ENCODE measurements around the gene CLASP2.
"Not testable (repeated sequence)": the region's sequence is repeated elsewhere in the genome, so short reads cannot be mapped to it uniquely, and the experiment has no call there.

Gene CLASP2

GRCh38 chr3:33687406-33688010 lies 30.5 kb downstream of the CLASP2 start:
- DNase-seq (ENCODE audit: low read depth in 2 of 2) = no peak

- no peak for DNase-seq (ENCODE audit: low read depth in 2 of 2)
Observed at GRCh38 chr3:33682770-33683169, 35.3 kb downstream of the CLASP2 start.

- DNase-seq (ENCODE audit: low read depth in 2 of 2) = no peak
Observed at GRCh38 chr3:33681667-33682066, 36.4 kb downstream of the CLASP2 start.

- no peak for DNase-seq (ENCODE audit: low read depth in 2 of 2)
Observed at GRCh38 chr3:33678073-33678472, 40.0 kb downstream of the CLASP2 start.

DNA sequence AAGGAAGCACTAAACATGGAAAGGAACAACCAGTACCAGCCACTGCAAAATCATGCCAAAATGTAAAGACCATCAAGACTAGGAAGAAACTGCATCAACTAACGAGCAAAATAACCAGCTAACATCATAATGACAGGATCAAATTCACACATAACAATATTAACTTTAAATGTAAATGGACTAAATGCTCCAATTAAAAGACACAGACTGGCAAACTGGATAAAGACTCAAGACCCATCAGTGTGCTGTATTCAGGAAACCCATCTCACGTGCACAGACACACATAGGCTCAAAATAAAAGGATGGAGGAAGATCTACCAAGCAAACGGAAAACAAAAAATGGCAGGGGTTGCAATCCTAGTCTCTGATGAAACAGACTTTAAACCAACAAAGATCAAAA lies 44.6 kb downstream of the CLASP2 start:
- DNase-seq (ENCODE audit: low read depth in 2 of 2) = not testable (repeated sequence)

- DNase-seq (ENCODE audit: low read depth in 2 of 2) = no peak
Observed at GRCh38 chr3:33668618-33669017, 49.4 kb downstream of the CLASP2 start.

DNA sequence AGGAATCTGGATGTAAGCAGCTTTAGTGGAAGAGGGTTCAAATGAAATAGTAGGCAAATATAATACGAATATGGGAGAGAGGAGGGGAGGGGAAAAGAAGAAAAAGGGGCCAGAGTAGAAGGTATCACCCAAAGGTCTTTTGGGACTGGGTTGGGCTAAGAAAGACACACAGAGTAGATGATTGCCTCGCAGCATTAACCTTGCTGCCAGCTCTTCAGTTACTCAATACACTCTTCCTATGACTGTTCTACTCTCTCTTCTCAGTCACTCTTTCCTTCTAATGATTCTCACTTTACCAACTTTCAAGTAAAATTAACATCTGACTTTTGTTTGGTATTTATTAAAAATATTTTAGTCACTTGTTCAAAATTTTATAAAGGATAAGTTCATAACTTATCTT lies 52.8 kb downstream of the CLASP2 start:
- DNase-seq (ENCODE audit: low read depth in 2 of 2) = no peak

DNA sequence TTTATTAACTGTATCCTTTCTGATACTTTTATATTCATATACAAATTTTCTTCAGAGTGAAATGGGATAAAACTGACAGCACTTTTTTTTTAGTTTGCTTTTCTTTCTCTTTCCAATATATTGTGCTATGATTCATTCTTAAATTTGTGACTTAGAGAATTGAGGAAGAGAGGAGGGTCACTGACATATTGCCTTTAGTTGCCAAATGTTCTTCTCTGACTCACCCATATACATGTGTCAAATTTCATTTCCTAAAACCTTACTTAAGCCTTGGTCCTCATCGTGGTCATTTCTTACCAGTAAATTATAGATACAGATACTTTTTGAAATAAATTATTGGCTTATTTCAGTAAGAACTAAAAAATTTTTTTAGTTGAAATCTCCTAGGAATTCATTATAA lies 53.9 kb downstream of the CLASP2 start:
- DNase-seq (ENCODE audit: low read depth in 2 of 2) = no peak

DNA sequence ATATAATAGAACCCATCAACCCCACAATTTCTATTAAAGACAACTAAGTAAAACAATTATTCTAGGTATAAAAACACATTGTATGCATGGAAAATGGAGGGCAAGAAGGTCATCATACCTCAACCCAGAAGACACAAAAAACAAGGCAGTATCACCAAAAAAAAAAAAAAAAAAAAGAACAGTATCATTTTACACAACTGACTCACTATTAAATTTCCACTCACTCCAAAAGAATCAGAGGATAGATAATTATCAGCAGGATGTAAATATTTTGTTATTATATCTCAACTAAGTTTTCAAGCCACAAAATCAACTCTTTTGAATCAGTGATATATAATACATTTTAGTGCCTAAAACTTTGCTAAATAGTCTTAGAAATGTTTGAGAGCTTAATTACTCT lies 55.0 kb downstream of the CLASP2 start:
- DNase-seq (ENCODE audit: low read depth in 2 of 2) = no peak

DNA sequence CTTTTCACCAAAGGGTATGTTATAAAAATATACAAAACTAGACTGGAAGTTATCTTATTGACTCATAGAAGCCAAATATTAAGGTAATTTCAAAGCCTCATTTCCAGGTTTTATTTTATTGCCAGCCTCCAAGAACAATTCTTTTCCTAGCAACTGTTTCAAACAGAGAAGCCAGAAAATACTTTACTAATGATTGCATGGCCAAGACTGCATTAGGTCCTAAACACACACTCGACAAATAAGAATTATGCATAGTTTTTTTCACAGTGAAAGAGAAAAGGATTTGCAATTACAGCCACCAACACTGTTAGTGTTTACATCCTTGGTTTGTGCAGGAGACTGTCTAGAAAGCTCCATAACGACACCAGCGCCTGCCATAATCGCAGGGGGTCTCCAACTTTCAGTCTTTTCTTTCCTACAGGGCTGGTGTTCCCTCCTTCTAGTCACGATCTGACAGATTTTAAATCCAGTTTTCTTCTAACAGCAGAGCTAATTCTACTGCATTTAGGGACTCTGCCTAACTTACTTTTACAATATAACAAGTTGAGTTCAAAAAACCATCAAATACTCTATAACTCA lies 58.1 kb downstream of the CLASP2 start:
- DNase-seq (ENCODE audit: low read depth in 2 of 2) = no peak

DNA sequence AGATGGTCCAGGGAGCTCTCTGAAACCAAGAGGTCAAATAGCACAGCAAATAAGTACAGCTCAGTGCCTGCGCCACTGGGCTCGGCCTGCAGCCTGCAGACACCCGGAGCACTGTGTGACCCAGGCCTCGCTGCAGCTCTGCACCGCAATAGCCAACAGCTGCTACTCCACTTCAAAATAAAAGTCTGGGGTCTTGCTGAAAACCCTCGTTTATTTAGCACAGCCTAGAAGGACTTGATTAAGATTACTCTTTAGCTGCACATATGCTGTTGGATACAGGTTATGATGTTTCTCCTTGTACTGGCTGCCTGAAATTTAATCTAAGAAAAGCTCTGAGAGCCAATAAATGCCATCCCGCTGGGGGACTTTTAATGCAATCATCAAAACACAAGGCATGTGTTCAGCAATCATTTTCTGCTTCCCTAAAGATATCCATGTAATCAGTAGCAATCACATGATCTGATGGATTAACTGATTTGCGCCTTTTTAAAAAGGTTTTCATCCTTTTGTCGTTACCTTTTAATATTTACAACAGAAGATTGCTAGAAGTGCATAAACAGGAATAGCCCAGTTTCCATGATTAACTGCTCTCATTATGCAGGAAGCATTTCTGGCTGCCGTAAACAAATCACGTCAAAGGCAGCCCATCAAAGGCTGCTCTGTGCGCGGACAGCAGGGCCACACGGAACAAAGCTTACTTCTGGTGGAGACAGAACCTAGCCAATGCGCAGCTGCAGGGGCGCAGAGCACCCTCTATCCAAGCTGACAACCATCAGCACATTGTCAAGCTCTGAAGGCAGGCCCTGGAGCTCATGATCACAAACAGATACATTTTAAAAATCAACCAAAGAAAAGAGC lies 58.8 kb downstream of the CLASP2 start:
- no peak for DNase-seq (ENCODE audit: low read depth in 2 of 2)

GRCh38 chr3:33658621-33658990 lies 59.4 kb downstream of the CLASP2 start:
- no peak for DNase-seq (ENCODE audit: low read depth in 2 of 2)

DNA sequence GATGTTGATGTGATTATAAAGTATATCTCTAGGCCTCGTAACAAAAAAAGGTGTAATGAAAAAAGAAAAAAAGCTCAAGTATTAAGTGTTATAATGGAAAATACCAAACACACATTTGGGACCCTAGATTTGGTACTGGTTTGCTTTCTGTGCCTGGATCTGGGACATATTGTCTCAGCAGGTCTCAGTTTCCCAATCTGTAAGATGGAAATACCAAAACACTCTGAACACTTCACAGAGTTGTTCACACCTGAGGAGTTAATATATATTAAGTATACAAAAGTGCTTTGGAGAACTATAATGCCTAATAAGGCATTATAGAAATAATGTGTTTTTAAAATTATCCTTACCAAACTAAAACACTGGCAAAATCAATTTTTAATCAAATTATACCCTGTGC lies 60.0 kb downstream of the CLASP2 start:
- DNase-seq (ENCODE audit: low read depth in 2 of 2) = no peak

DNA sequence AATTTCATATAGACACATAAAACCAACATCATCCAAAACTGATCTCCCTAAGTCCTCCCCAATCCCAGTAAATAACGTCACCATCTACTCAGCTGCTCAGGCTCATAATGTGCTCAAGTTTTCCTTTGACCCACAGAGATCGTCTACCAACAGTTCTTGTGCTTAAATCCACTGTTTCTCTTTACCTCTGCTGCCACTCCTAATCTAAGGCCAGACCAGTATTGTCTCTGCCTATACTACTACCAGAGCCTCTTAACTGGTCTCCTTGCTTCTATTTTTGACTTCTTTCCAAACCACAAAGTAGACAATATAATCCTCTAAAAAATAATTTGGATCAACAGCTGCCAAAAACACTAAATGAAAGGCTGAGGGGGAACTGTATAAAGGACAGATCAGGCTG lies 65.3 kb downstream of the CLASP2 start:
- no peak for DNase-seq (ENCODE audit: low read depth in 2 of 2)

GRCh38 chr3:33651101-33651500 lies 67.0 kb downstream of the CLASP2 start:
- DNase-seq (ENCODE audit: low read depth in 2 of 2) = not testable (repeated sequence)

GRCh38 chr3:33650495-33650894 lies 67.6 kb downstream of the CLASP2 start:
- no peak for DNase-seq (ENCODE audit: low read depth in 2 of 2)

DNA sequence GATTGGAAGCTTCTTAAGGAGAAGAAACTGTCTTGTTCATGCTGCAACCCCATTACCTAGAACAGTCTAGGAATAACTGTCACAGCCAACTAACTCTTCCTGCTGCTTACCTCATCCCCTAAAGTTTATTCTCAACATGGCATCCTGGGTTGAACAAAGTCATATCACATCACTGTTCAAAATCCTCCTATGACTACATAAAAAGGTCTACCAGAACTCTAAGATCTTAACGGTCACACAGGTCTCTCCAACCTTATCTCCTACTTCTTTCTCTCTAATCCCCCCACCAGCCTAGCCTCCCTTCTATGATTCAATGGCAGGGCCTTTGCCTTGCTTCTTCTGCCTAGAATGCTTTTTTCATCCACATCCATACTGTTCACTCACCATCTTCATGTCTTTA lies 69.3 kb downstream of the CLASP2 start:
- DNase-seq (ENCODE audit: low read depth in 2 of 2) = no peak

DNA sequence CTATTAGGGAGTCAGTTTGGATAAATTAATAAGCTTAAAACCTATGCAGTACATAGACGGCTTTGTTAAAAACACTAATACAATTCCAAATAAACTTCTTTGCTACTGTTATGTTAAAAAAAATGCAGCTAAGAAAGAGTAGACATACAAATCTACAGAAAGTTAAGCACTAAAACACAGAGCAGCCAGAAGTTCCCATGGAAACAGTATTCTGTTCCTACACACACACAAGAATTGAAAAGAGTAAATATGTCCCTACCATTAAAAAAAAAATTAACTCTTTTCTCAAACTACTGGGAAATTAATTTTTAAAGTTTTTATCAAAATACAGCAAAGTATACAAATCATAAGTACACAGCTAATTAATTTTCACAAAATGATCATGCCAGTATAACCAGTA lies 71.6 kb downstream of the CLASP2 start:
- DNase-seq (ENCODE audit: low read depth in 2 of 2) = no peak

DNA sequence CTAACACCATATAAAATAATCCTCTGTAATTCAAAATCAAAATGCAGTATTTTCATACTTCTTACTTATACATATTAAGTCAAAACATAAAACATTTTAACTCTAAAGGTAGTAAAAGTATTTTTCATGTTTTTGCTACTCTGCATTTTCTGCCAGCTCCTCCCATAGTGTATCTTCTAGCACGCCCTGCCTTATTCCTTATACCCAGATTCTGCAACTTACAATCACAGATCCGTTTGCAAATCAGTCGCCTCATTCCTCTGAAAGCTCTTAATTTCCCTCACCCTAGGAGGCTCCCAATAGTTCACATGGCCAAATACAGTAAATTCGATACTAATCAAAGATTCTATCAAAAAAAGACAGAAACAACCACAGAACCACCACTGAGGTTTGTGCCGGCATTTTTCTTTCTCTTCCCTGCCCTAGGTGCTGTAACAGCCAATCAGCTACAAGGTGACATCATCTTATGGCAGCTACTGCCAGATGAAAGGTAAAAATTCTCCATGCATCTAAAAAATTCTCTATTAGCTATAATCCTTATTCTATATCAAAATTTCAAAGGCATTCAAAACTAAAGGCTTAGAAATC lies 72.9 kb downstream of the CLASP2 start:
- DNase-seq (ENCODE audit: low read depth in 2 of 2) = no peak

DNA sequence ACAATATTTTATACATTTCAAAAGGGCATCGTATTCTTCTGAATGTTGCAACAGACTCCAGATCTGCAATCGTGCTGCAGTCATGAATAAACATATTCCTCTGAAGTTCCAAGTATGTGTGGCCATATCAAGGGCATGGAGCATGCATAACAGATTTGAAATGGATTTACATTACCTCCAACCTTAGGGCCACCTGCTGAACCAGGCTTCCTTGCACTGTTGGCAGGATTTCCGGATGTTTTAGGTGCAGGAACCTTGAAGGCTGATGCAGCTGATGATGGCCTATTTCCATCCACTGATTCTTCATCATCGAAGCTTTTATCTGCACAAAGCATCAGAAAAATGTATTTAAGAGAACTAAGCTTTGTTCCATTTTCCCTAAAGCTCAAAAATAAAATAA lies 73.5 kb downstream of the CLASP2 start:
- no peak for DNase-seq (ENCODE audit: low read depth in 2 of 2)

DNA sequence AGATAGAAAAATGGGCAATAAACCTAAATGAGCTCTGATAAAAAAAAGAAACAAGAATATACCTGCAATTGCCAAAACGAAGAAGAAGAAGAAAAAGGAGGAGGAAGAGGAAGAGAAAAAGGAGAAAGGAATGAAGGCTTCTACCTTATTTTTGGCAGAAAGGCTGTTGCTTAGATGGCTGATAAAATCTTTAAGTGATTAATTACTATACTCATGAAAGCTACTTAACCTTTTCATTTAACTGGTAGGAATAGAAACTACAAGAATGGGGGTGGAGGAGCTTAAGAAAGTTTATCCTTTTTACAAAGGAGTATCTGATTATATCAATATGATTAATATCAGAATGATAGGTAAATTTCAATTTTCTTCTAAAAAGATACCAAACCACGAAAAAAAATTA lies 75.2 kb downstream of the CLASP2 start:
- DNase-seq (ENCODE audit: low read depth in 2 of 2) = no peak

GRCh38 chr3:33639889-33640288 lies 78.2 kb downstream of the CLASP2 start:
- no peak for DNase-seq (ENCODE audit: low read depth in 2 of 2)

DNA sequence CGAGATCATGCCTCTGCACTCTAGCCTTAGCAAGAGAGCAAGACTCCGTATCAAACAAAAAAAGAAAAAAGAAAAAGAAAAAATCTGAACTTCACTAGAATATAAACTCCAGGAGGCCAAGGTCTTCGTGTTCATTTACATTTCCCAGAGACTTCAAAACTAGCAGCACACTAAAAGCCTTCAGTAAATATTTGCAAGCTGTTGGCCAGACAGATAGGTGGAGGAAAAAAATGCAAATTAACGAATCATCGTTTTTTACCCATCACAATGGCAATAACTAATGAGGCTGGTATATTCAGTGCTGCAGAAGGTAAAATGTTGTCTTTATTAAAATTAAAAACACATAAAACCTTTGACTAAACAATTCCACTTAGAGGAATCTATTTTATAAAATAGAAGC lies 80.6 kb downstream of the CLASP2 start:
- DNase-seq (ENCODE audit: low read depth in 2 of 2) = no peak

Data from activated CD8-positive, alpha-beta memory T cell treated with anti-CD3 and anti-CD28 coated beads for 4 hours (primary cell).